NCI-H2081 (cell line): ENCODE data around the gene HNRNPCL4.
"Not testable (repeated sequence)": the region's sequence is repeated elsewhere in the genome, so short reads cannot be mapped to it uniquely, and the experiment has no call there.

Experiments
- DNase-seq, 2 experiments: peaks; one replicate each; lab custom pipeline; 2025; lab: John Stamatoyannopoulos, UW

The HNRNPCL4 gene

DNA sequence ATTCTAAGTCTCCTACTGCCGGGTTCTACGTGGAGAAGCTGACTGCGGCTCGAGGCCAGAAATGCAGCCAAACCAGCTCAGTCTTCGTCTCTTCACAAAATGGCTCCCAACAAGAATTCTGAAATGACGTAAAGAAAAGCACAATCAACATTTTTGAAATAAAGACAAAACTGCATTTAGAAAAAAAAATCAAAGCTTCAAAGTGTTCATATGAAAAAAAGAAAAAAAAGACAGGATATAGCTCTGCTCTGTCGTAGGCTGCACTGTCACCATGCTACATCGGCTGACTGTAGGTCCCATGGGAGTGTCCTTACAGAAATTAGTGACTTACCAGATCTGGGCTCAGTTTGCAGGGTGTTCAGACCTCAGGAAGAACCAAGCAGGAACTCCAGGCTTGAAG is at the start of gene HNRNPCL4:
Gene HNRNPCL4 (minus strand): TSS at position 101 of the 400 bp plus-strand sequence. CDS start 164 bp downstream, outside the sequence.
- DNase-seq = not testable (repeated sequence)

DNA sequence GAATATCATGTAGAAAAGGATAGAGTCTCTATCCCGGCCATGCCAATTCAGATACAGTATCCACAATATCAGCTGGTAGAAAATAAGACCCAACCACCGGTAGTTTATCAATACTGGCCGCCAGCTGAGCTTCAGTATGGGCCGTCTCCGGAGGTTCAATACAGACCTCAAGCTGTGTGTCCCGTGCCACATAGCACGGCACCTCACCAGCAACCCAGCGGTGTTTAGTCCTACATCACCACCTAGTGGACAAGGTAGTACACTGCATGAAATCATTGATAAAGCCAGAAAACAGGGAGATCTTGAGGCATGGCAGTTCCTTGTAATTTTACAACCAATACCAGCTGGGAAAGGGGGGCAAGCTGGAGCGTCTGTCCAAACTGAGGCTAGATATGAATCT is 43.3 kb upstream of the HNRNPCL4 start:
- DNase-seq = not testable (repeated sequence)

DNA sequence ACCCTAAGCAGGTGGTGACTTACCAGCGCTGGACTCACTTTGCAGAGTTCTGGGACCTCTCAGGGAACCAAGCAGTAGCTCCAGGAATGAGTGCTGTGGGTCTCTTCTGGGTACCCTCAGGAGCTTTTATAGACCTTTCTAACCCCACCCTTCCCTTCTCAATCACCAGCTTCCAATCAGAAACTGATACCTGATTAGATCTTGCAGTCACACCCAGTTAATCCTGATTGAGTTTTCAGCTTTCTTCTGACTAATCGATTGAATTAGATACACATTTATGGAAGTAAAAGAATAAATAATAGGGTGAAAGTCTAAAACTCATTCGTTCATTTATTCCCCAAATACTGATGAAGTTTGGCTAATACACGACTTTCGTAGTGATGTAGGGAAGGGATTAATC is 35.9 kb upstream of the HNRNPCL4 start, which contains the start of gene PRAMEF13:
Gene PRAMEF13 (minus strand): TSS at position 101 of the 400 bp plus-strand sequence. CDS start 1,820 bp downstream, outside the sequence.
- DNase-seq = not testable (repeated sequence)

DNA sequence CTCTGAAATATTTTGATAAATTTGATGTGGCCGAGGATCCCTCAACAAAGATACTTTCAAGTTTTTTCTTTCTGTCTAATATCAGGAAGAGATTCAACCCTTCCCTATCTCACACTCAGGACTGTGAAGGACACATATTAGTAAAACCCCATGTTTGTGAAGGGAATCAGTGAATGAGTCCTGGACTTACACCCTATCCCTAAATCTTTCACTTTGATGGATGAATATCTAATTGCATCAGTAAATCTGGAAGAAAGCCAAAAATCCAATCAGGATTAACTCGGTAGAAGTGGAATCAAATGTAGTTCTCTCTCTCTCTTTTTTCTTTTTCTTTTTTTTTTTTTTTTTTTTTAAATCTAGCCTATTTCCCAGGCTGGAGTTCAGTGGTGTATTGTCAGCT is 6.1 kb upstream of the HNRNPCL4 start, which contains the start of gene PRAMEF9:
Gene PRAMEF9 (plus strand): TSS at position 301 of the 400 bp plus-strand sequence. CDS start 3,433 bp downstream, outside the sequence.
- DNase-seq = not testable (repeated sequence)

DNA sequence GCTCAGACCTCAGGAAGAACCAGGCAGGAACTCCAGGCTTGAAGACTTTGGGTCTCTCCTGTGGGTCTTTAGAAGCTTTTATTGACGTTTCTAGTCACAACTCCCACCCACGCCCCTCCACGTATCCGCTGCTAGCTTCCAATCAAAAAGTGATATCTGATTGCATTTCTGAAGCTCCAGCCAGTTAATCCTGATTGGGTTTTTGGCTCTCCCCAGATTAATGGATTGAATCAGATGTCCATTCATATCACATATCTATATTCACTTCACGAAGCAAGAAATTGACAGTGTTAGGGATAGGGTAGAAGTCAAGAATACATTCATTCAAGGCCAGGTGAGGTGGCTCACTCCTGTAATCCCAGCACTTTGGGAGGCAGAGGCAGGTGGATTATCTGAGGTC is 9.5 kb downstream of the HNRNPCL4 start, which contains the start of gene PRAMEF26:
Gene PRAMEF26 (minus strand): TSS at position 101 of the 400 bp plus-strand sequence. CDS start 2,914 bp downstream, outside the sequence.
- not testable (repeated sequence) for DNase-seq

DNA sequence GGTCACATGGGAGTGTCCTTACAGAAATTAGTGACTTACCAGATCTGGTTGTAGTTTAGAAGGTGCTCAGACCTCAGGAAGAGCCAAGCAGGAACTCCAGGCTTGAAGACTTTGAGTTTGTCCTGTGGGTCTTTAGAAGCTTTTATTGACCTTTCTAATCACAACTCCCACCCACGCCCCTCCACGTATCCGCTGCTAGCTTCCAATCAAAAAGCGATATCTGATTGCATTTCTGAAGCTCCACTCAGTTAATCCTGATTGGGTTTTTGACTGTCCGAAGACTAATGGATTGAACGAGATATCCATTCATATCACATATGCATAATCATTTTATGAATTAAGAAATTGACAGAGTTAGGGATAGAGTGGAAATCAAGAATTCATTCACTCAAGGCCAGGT is 48.7 kb downstream of the HNRNPCL4 start, which contains the start of gene HNRNPCL2:
Gene HNRNPCL2 (minus strand): TSS at position 101 of the 400 bp plus-strand sequence. CDS start 454 bp downstream, outside the sequence.
- DNase-seq = not testable (repeated sequence)
